WTC11 (cell line): Measurements from ENCODE around the gene DCLRE1A. TPM values are rescaled to one million over a fixed set of nuclear protein-coding genes. Genes with fewer than 3 reads are reported as not detected.

Experiments
- ATAC-seq: fragments of 200-7000 bp; cut with Tn5 transposase; 2 replicates; pipeline ENCODE4 v1.10.0; 2021; ENCODE audit warnings: mild to moderate bottlenecking, moderate library complexity
- CTCF ChIA-PET: fragments of 300-600 bp; sonication (Branson Sonifier 250); formaldehyde crosslinking; loops from one replicate; lab custom pipeline; 2021; ENCODE audit warnings: antibody characterized with exemption; lab: Charles Lee
- POLR2A ChIA-PET: fragments of 350-600 bp; sonication (Branson Sonifier 250); formaldehyde crosslinking; loops from one replicate; lab custom pipeline; 2021; ENCODE audit warnings: antibody characterized with exemption; lab: Charles Lee
- DNase-seq: peaks from one replicate; pipeline ENCODE4 v3.0.0; 2021; ENCODE audit warnings: low spot score
- H3K27ac Mint-ChIP-seq: 2 replicates; pipeline ENCODE4 v1.8.0; 2021; ENCODE audit warnings: mixed read lengths
- H3K27me3 Mint-ChIP-seq: 2 replicates; pipeline ENCODE4 v1.8.0; 2021; ENCODE audit warnings: low read depth, mild to moderate bottlenecking, moderate library complexity, mixed read lengths
- H3K36me3 Mint-ChIP-seq: 2 replicates; pipeline ENCODE4 v1.8.0; 2021; ENCODE audit warnings: mixed read lengths
- H3K4me1 Mint-ChIP-seq: 2 replicates; pipeline ENCODE4 v1.8.0; 2022; ENCODE audit warnings: mixed read lengths
- H3K4me3 Mint-ChIP-seq: 2 replicates; pipeline ENCODE4 v1.8.0; 2021; ENCODE audit warnings: mild to moderate bottlenecking, moderate library complexity, mixed read lengths
- H3K9me3 Mint-ChIP-seq: 2 replicates; pipeline ENCODE4 v1.8.0; 2021; ENCODE audit warnings: mixed read lengths
- ARID4B ChIP-seq: sonication (generic); formaldehyde crosslinking; IDR thresholded peaks from 2 replicates; pipeline ENCODE4 v1.8.0; 2023; ENCODE audit warnings: missing genetic modification reagents, mild to moderate bottlenecking, borderline replicate concordance
- E2F1 ChIP-seq: sonication (generic); formaldehyde crosslinking; IDR thresholded peaks from 2 replicates; pipeline ENCODE4 v1.8.0; 2022; ENCODE audit warnings: mild to moderate bottlenecking, missing genetic modification reagents
- E2F5 ChIP-seq: sonication (generic); formaldehyde crosslinking; IDR thresholded peaks from 2 replicates; pipeline ENCODE4 v1.8.1; 2022; ENCODE audit warnings: mild to moderate bottlenecking, moderate library complexity, missing genetic modification reagents
- FOXP1 ChIP-seq: sonication (generic); formaldehyde crosslinking; IDR thresholded peaks from 2 replicates; pipeline ENCODE4 v1.8.0; 2022; ENCODE audit warnings: missing genetic modification reagents, mild to moderate bottlenecking, moderate library complexity, borderline replicate concordance
- FOXP4 ChIP-seq: sonication (generic); formaldehyde crosslinking; IDR thresholded peaks from 2 replicates; pipeline ENCODE4 v1.8.0; 2022; ENCODE audit warnings: mild to moderate bottlenecking, missing genetic modification reagents
- HMGXB4 ChIP-seq: sonication (generic); formaldehyde crosslinking; IDR thresholded peaks from 2 replicates; pipeline ENCODE4 v1.8.1; 2023; ENCODE audit warnings: mild to moderate bottlenecking, moderate library complexity, missing genetic modification reagents
- MAX ChIP-seq: sonication (generic); formaldehyde crosslinking; IDR thresholded peaks from 2 replicates; pipeline ENCODE4 v1.8.0; 2022; ENCODE audit warnings: mild to moderate bottlenecking, missing genetic modification reagents
- MYBL2 ChIP-seq: sonication (generic); formaldehyde crosslinking; IDR thresholded peaks from 2 replicates; pipeline ENCODE4 v1.8.1; 2023; ENCODE audit warnings: mild to moderate bottlenecking, moderate library complexity, missing genetic modification reagents
- NFATC4 ChIP-seq: fragments of 250-450 bp; sonication (Bioruptor Pico); IDR thresholded peaks from 2 replicates; pipeline ENCODE4 v1.9.0; 2021; ENCODE audit warnings: mild to moderate bottlenecking
- SP1 ChIP-seq: sonication (generic); formaldehyde crosslinking; conservative IDR thresholded peaks from 2 replicates; pipeline ENCODE4 v1.8.1; 2022; ENCODE audit warnings: missing genetic modification reagents
- TEAD4 ChIP-seq: sonication (generic); formaldehyde crosslinking; IDR thresholded peaks from 2 replicates; pipeline ENCODE4 v1.8.0; 2022; ENCODE audit warnings: mild to moderate bottlenecking, missing genetic modification reagents
- USF1 ChIP-seq: sonication (generic); formaldehyde crosslinking; IDR thresholded peaks from 2 replicates; pipeline ENCODE4 v1.8.0; 2022; ENCODE audit warnings: mild to moderate bottlenecking, missing genetic modification reagents
- USF2 ChIP-seq: sonication (generic); formaldehyde crosslinking; IDR thresholded peaks from 2 replicates; pipeline ENCODE4 v1.8.1; 2023; ENCODE audit warnings: mild to moderate bottlenecking, missing genetic modification reagents, moderate library complexity
- ZNF138 ChIP-seq: sonication (generic); formaldehyde crosslinking; conservative IDR thresholded peaks from 2 replicates; pipeline ENCODE4 v1.8.1; 2022; ENCODE audit warnings: mild to moderate bottlenecking, moderate library complexity, missing genetic modification reagents
- ZNF423 ChIP-seq: fragments of 250-450 bp; sonication (Bioruptor Pico); IDR thresholded peaks from 2 replicates; pipeline ENCODE4 v2.1.2; 2022; ENCODE audit warnings: mild to moderate bottlenecking, moderate library complexity
- ZNF532 ChIP-seq: fragments of 250-450 bp; sonication (Bioruptor Pico); IDR thresholded peaks from 2 replicates; pipeline ENCODE4 v1.9.0; 2021; ENCODE audit warnings: mild to moderate bottlenecking, borderline replicate concordance
- total RNA-seq: library from RNA; stranded (reverse); gene quantifications from 3 replicates; pipeline ENCODE4 v1.2.3, GENCODE V29; 2021

DCLRE1A gene
- total RNA-seq, 1 experiment from 2014 or later: 11.3 TPM

- TF ChIP-seq ARID4B (CRISPR knock-in tag) (0 out of 2 replicates have a peak, but pooled peaks have one; percentile 41), FOXP1 (peak; percentile 70; the same call in 1 of the 2 replicates), TEAD4 (CRISPR knock-in tag) (no peak), SP1 (CRISPR knock-in tag) (0 out of 2 replicates have a peak, but pooled peaks have one; percentile 10), FOXP4 (CRISPR knock-in tag) (peak; percentile 38; the same call in 1 of the 2 replicates), HMGXB4 (CRISPR knock-in tag) (peak; percentile 82), MYBL2 (CRISPR knock-in tag) (0 out of 2 replicates have a peak, but pooled peaks have one; percentile 31), ZNF138 (CRISPR knock-in tag) (0 out of 2 replicates have a peak, but pooled peaks have one; percentile 28), ZNF423 (peak; percentile 42; the same call in 1 of the 2 replicates), MAX (CRISPR knock-in tag) (no peak)
These were observed 1.1 kb upstream of the DCLRE1A start (continued) for GRCh38 chr10:113854761-113855588.

GRCh38 chr10:113853578-113854012, 287 bp downstream of the DCLRE1A start:
- H3K4me1 Mint-ChIP-seq: peaks cover 25% of the 10 kb centered on the region
- DNase-seq: no peak
- H3K36me3 Mint-ChIP-seq: peaks cover 8% of the 10 kb centered on the region; the same call in 1 of the 2 replicates
- no peak for ATAC-seq
- no peaks in the 10 kb centered on the region for H3K27me3 Mint-ChIP-seq
- H3K4me3 Mint-ChIP-seq: peak overlapping the region; percentile 96
- ChIA-PET CTCF (interaction anchor here (0.6 kb wide), 1 partner anchor 148 kb away, joined by 3 read pairs; no protein-coding TSS in a partner anchor), POLR2A (interaction anchor here (0.6 kb wide), 1 partner anchor 304 kb away, joined by 7 read pairs; no protein-coding TSS in a partner anchor)
- peak overlapping the region; percentile 98 for H3K27ac Mint-ChIP-seq
- no peaks in the 10 kb centered on the region for H3K9me3 Mint-ChIP-seq
- no peak for TF ChIP-seq E2F1 (CRISPR knock-in tag)
- no peak for TF ChIP-seq USF2 (CRISPR knock-in tag)
- no peak for TF ChIP-seq USF1
- no peak for TF ChIP-seq ZNF532 (CRISPR knock-in tag)
- no peak for TF ChIP-seq NFATC4 (CRISPR knock-in tag)
- no peak for TF ChIP-seq E2F5 (CRISPR knock-in tag)
